ENCODE data around the gene GNAQ.

The GNAQ gene

GRCh38 chr9:77847059-77847499 is 184.5 kb downstream of the GNAQ start:
- in situ Hi-C loops (cut with MboI; ENCODE audit: low sequenced_read_pairs): no loop called here
- DNase-seq (ENCODE audit: low spot score in 2 of 2): no peak
- H3K4me1 ChIP-seq: no peaks in the 10 kb centered on the region
- no peaks in the 10 kb centered on the region for H3K9me3 ChIP-seq
- no peaks in the 10 kb centered on the region for H3K27me3 ChIP-seq (ENCODE audit: low read depth)
- no peak overlapping the region for H3K4me3 ChIP-seq
- no peaks in the 10 kb centered on the region for H3K36me3 ChIP-seq (replicated peaks)

GRCh38 chr9:77844415-77844814 is 187.2 kb downstream of the GNAQ start:
- Histone ChIP-seq H3K9me3 (no peaks in the 10 kb centered on the region), H3K27me3 (ENCODE audit: low read depth) (no peaks in the 10 kb centered on the region), H3K36me3 (replicated peaks) (no peaks in the 10 kb centered on the region), H3K4me3 (no peak overlapping the region), H3K4me1 (no peaks in the 10 kb centered on the region)
- no peak for DNase-seq (ENCODE audit: low spot score in 2 of 2)
- in situ Hi-C loops (cut with MboI; ENCODE audit: low sequenced_read_pairs): no loop called here

GRCh38 chr9:77843871-77844155 is 187.8 kb downstream of the GNAQ start:
- no peak for DNase-seq (ENCODE audit: low spot score in 2 of 2)
- Histone ChIP-seq H3K4me1 (no peaks in the 10 kb centered on the region), H3K36me3 (replicated peaks) (no peaks in the 10 kb centered on the region), H3K27me3 (ENCODE audit: low read depth) (no peaks in the 10 kb centered on the region), H3K9me3 (no peaks in the 10 kb centered on the region), H3K4me3 (no peak overlapping the region)
- in situ Hi-C loops (cut with MboI; ENCODE audit: low sequenced_read_pairs): no loop called here

- no peak overlapping the region for H3K4me3 ChIP-seq
- H3K36me3 ChIP-seq (replicated peaks): no peaks in the 10 kb centered on the region
- H3K9me3 ChIP-seq: no peaks in the 10 kb centered on the region
- in situ Hi-C loops (cut with MboI; ENCODE audit: low sequenced_read_pairs): no loop called here
- no peaks in the 10 kb centered on the region for H3K4me1 ChIP-seq
- H3K27me3 ChIP-seq (ENCODE audit: low read depth): no peaks in the 10 kb centered on the region
- DNase-seq (ENCODE audit: low spot score in 2 of 2): no peak
These were observed 188.3 kb downstream of the GNAQ start for GRCh38 chr9:77843076-77843870.

GRCh38 chr9:77841739-77842386 is 189.7 kb downstream of the GNAQ start:
- in situ Hi-C loops (cut with MboI; ENCODE audit: low sequenced_read_pairs): no loop called here
- H3K9me3 ChIP-seq: no peaks in the 10 kb centered on the region
- no peak for DNase-seq (ENCODE audit: low spot score in 2 of 2)

GRCh38 chr9:77839459-77840140 is 192.0 kb downstream of the GNAQ start:
- no peak for DNase-seq (ENCODE audit: low spot score in 2 of 2)
- Histone ChIP-seq H3K9me3 (no peaks in the 10 kb centered on the region), H3K4me3 (no peak overlapping the region), H3K4me1 (no peaks in the 10 kb centered on the region), H3K36me3 (replicated peaks) (no peaks in the 10 kb centered on the region), H3K27me3 (ENCODE audit: low read depth) (no peaks in the 10 kb centered on the region)
- in situ Hi-C loops (cut with MboI; ENCODE audit: low sequenced_read_pairs): no loop called here

More at GRCh38 chr9:77841739-77842386, 189.7 kb downstream of the GNAQ start:
- Histone ChIP-seq H3K4me1 (no peaks in the 10 kb centered on the region), H3K4me3 (no peak overlapping the region), H3K36me3 (replicated peaks) (no peaks in the 10 kb centered on the region), H3K27me3 (ENCODE audit: low read depth) (no peaks in the 10 kb centered on the region)

- Histone ChIP-seq H3K4me3 (no peak overlapping the region), H3K36me3 (replicated peaks) (no peaks in the 10 kb centered on the region), H3K9me3 (no peaks in the 10 kb centered on the region), H3K27me3 (ENCODE audit: low read depth) (no peaks in the 10 kb centered on the region), H3K4me1 (no peaks in the 10 kb centered on the region)
- in situ Hi-C loops (cut with MboI; ENCODE audit: low sequenced_read_pairs): no loop called here
- DNase-seq (ENCODE audit: low spot score in 2 of 2): no peak
These were observed 192.6 kb downstream of the GNAQ start for GRCh38 chr9:77838986-77839385.

- no peak for DNase-seq (ENCODE audit: low spot score in 2 of 2)
- no peak overlapping the region for H3K4me3 ChIP-seq
- no peaks in the 10 kb centered on the region for H3K9me3 ChIP-seq
- H3K36me3 ChIP-seq (replicated peaks): no peaks in the 10 kb centered on the region
- in situ Hi-C loops (cut with MboI; ENCODE audit: low sequenced_read_pairs): no loop called here
- H3K4me1 ChIP-seq: no peaks in the 10 kb centered on the region
- no peaks in the 10 kb centered on the region for H3K27me3 ChIP-seq (ENCODE audit: low read depth)
These were observed 196.6 kb downstream of the GNAQ start for GRCh38 chr9:77834898-77835488.

- no peak for DNase-seq (ENCODE audit: low spot score in 2 of 2)
- in situ Hi-C loops (cut with MboI; ENCODE audit: low sequenced_read_pairs): no loop called here
- Histone ChIP-seq H3K4me3 (no peak overlapping the region), H3K27me3 (ENCODE audit: low read depth) (no peaks in the 10 kb centered on the region), H3K9me3 (no peaks in the 10 kb centered on the region), H3K36me3 (replicated peaks) (no peaks in the 10 kb centered on the region), H3K4me1 (no peaks in the 10 kb centered on the region)
These were observed 197.8 kb downstream of the GNAQ start for GRCh38 chr9:77833561-77834429.

- no peaks in the 10 kb centered on the region for H3K36me3 ChIP-seq (replicated peaks)
- DNase-seq (ENCODE audit: low spot score in 2 of 2): no peak
- H3K4me1 ChIP-seq: no peaks in the 10 kb centered on the region
- H3K9me3 ChIP-seq: no peaks in the 10 kb centered on the region
- no peaks in the 10 kb centered on the region for H3K27me3 ChIP-seq (ENCODE audit: low read depth)
- in situ Hi-C loops (cut with MboI; ENCODE audit: low sequenced_read_pairs): no loop called here
- H3K4me3 ChIP-seq: no peak overlapping the region
These were observed 199.0 kb downstream of the GNAQ start for GRCh38 chr9:77832639-77833038.

GRCh38 chr9:77831781-77832180 is 199.8 kb downstream of the GNAQ start:
- Histone ChIP-seq H3K9me3 (no peaks in the 10 kb centered on the region), H3K4me3 (no peak overlapping the region), H3K4me1 (no peaks in the 10 kb centered on the region), H3K36me3 (replicated peaks) (no peaks in the 10 kb centered on the region), H3K27me3 (ENCODE audit: low read depth) (no peaks in the 10 kb centered on the region)
- in situ Hi-C loops (cut with MboI; ENCODE audit: low sequenced_read_pairs): no loop called here
- DNase-seq (ENCODE audit: low spot score in 2 of 2): no peak

GRCh38 chr9:77830618-77831285 is 200.9 kb downstream of the GNAQ start:
- H3K9me3 ChIP-seq: no peaks in the 10 kb centered on the region
- in situ Hi-C loops (cut with MboI; ENCODE audit: low sequenced_read_pairs): no loop called here
- no peaks in the 10 kb centered on the region for H3K27me3 ChIP-seq (ENCODE audit: low read depth)

GRCh38 chr9:77829420-77829819 is 202.2 kb downstream of the GNAQ start:
- Histone ChIP-seq H3K4me3 (no peak overlapping the region), H3K4me1 (no peaks in the 10 kb centered on the region), H3K9me3 (no peaks in the 10 kb centered on the region), H3K27me3 (ENCODE audit: low read depth) (no peaks in the 10 kb centered on the region), H3K36me3 (replicated peaks) (no peaks in the 10 kb centered on the region)
- no peak for DNase-seq (ENCODE audit: low spot score in 2 of 2)
- in situ Hi-C loops (cut with MboI; ENCODE audit: low sequenced_read_pairs): no loop called here

More at GRCh38 chr9:77830618-77831285, 200.9 kb downstream of the GNAQ start:
- Histone ChIP-seq H3K4me1 (no peaks in the 10 kb centered on the region), H3K36me3 (replicated peaks) (no peaks in the 10 kb centered on the region), H3K4me3 (no peak overlapping the region)
- DNase-seq (ENCODE audit: low spot score in 2 of 2): no peak

Measured in HAP-1 (cell line).